Neural cell (in vitro differentiated cells): ENCODE data around the gene PCDH17. TPM values are rescaled to one million over a fixed set of nuclear protein-coding genes. Genes with fewer than 3 reads are reported as not detected.

ENCODE experiments used
- H2AFZ ChIP-seq: fragments of 200-600, 300-800 bp; sonication (generic), shearing (Covaris generic); 2 replicates; pipeline ENCODE4 v1.6.0; 2014; ENCODE audit warnings: low read depth, mild to moderate bottlenecking, antibody characterized with exemption, low read length, moderate library complexity
- H3F3A ChIP-seq: fragments of 200-600 bp; shearing (Covaris generic); 2 replicates; pipeline ENCODE4 v1.6.1; 2016; ENCODE audit warnings: mild to moderate bottlenecking, moderate library complexity, mixed read lengths, antibody characterized with exemption, low read length; ENCODE audit not compliant: insufficient read depth, poor library complexity, severe bottlenecking
- H3K27ac ChIP-seq: fragments of 200-600, 300-800 bp; sonication (generic), shearing (Covaris generic); 2 replicates; pipeline ENCODE4 v1.5.1; 2014; ENCODE audit warnings: mild to moderate bottlenecking, low read length, moderate library complexity
- H3K27me3 ChIP-seq: fragments of 300-800, 200-600 bp; sonication (generic), shearing (Covaris generic); 2 replicates; pipeline ENCODE4 v1.6.0; 2014; ENCODE audit warnings: mild to moderate bottlenecking, low read depth, low read length, moderate library complexity; ENCODE audit not compliant: insufficient read depth
- H3K36me3 ChIP-seq: fragments of 300-800, 200-600 bp; sonication (generic), shearing (Covaris generic); 2 replicates; pipeline ENCODE4 v1.5.1; 2014; ENCODE audit warnings: mild to moderate bottlenecking, antibody characterized with exemption, low read length, moderate library complexity; ENCODE audit not compliant: insufficient read depth
- H3K4me2 ChIP-seq: fragments of 300-800, 200-600 bp; sonication (generic), shearing (Covaris generic); 2 replicates; pipeline ENCODE4 v1.6.0; 2014; ENCODE audit warnings: mild to moderate bottlenecking, low read length
- H3K4me3 ChIP-seq: fragments of 300-800, 200-600 bp; sonication (generic), shearing (Covaris generic); 2 replicates; pipeline ENCODE4 v1.5.1; 2014; ENCODE audit warnings: mild to moderate bottlenecking, low read length, moderate library complexity
- H3K79me2 ChIP-seq: fragments of 200-600 bp; shearing (Covaris generic); replicated peaks from 2 replicates; pipeline ENCODE4 v1.6.0; 2014; ENCODE audit warnings: mild to moderate bottlenecking, low read length, moderate library complexity; ENCODE audit not compliant: insufficient read depth
- H3K9ac ChIP-seq: fragments of 300-800, 200-600 bp; sonication (generic), shearing (Covaris generic); 2 replicates; pipeline ENCODE4 v1.6.1; 2016; ENCODE audit warnings: mild to moderate bottlenecking, low read length, mixed read lengths
- H3K9me2 ChIP-seq: fragments of 200-600 bp; shearing (Covaris generic); 2 replicates; pipeline ENCODE4 v1.6.1; 2016; ENCODE audit warnings: mild to moderate bottlenecking, low read length, mixed read lengths; ENCODE audit not compliant: insufficient read depth
- H3K9me3 ChIP-seq: fragments of 200-600, 300-800 bp; sonication (generic), shearing (Covaris generic); 2 replicates; pipeline ENCODE4 v1.6.1; 2016; ENCODE audit warnings: mild to moderate bottlenecking, mixed run types, low read length, moderate library complexity, mixed read lengths
- H4K20me1 ChIP-seq: fragments of 200-600 bp; shearing (Covaris generic); 2 replicates; pipeline ENCODE4 v1.6.1; 2016; ENCODE audit warnings: mild to moderate bottlenecking, mixed run types; ENCODE audit not compliant: insufficient read depth
- EP300 ChIP-seq: fragments of 450-650 bp; conservative IDR thresholded peaks from 2 replicates; pipeline ENCODE4 v1.6.1; 2014; ENCODE audit warnings: antibody characterized with exemption, mild to moderate bottlenecking, moderate library complexity; ENCODE audit not compliant: poor library complexity, severe bottlenecking
- EZH2 ChIP-seq: fragments of 200-600, 300-800 bp; shearing (Covaris generic), sonication (generic); IDR thresholded peaks from 2 replicates; pipeline ENCODE4 v1.6.1; 2014; ENCODE audit warnings: antibody characterized with exemption, low read length, borderline replicate concordance, mild to moderate bottlenecking; ENCODE audit not compliant: insufficient read depth, poor library complexity, severe bottlenecking
- MXI1 ChIP-seq: fragments of 450-650 bp; conservative IDR thresholded peaks from 2 replicates; pipeline ENCODE4 v1.6.1; 2014; ENCODE audit warnings: antibody characterized with exemption, mild to moderate bottlenecking; ENCODE audit not compliant: poor library complexity, severe bottlenecking
- POLR2AphosphoS5 ChIP-seq: IDR thresholded peaks from 2 replicates; pipeline ENCODE4 v1.6.1; 2012
- RAD21 ChIP-seq: fragments of 450-650 bp; conservative IDR thresholded peaks from 2 replicates; pipeline ENCODE4 v1.6.1; 2014; ENCODE audit warnings: antibody characterized with exemption, mild to moderate bottlenecking, moderate library complexity
- REST ChIP-seq: IDR thresholded peaks from 2 replicates; pipeline ENCODE4 v1.6.1; 2012; ENCODE audit warnings: borderline replicate concordance
- SMC3 ChIP-seq: fragments of 450-650 bp; conservative IDR thresholded peaks from 2 replicates; pipeline ENCODE4 v1.6.1; 2014; ENCODE audit warnings: antibody characterized with exemption, mild to moderate bottlenecking, moderate library complexity; ENCODE audit not compliant: poor library complexity
- TAF1 ChIP-seq: IDR thresholded peaks from 2 replicates; pipeline ENCODE4 v1.6.1; 2012; ENCODE audit warnings: low read depth
- polyA plus RNA-seq: library from polyadenylated mRNA; depleted of rRNA; stranded (reverse); fragments of >200 nt; gene quantifications from 2 replicates; pipeline ENCODE4 v1.2.3, GENCODE V29; 2014
- TF ChIP-seq, protein P1 (sequence below): fragments of 450-650 bp; IDR thresholded peaks from 2 replicates; pipeline ENCODE4 v1.5.1; 2014; ENCODE audit warnings: antibody characterized with exemption, mild to moderate bottlenecking, moderate library complexity; ENCODE audit not compliant: poor library complexity, severe bottlenecking

The PCDH17 gene
- polyA plus RNA-seq, 1 donor from 2014 or later, result 6.5 TPM

DNA sequence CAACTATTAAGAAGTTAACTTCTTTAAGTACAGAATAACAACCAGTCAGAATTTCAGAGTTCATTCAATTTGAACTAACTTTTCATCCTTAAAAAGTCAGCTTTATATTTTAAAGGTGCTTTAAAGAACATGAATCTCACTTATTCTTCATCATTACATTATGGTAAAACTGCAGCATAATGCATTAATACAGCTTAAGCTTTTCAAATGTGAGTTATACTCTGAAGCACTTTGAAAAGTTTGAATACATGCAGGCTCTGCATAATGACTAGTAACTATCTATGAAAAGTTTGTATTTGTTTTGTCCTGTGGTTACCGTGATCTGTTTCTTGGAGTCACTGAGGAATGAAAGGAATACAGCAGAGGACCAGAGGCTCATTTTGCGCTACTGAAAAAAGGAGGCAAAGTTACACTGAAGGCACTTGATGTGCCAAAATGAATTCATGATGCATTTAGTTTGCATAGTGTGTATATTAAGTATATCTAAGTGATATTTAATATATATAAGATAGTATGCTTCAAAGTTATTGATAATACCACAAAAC lies 4.1 kb downstream of the PCDH17 start:
- Histone ChIP-seq H3K4me3 (peak overlapping the region; percentile 55), H2AFZ (no peak overlapping the region), H3K36me3 (no peaks in the 10 kb centered on the region), H3K9me2 (no peaks in the 10 kb centered on the region), H3F3A (no peaks in the 10 kb centered on the region), H3K9ac (no peak overlapping the region), H3K4me2 (peak overlapping the region; percentile 53), H3K27ac (no peak overlapping the region), H4K20me1 (no peaks in the 10 kb centered on the region), H3K79me2 (peaks cover 19% of the 10 kb centered on the region), H3K27me3 (peaks cover 8% of the 10 kb centered on the region), H3K9me3 (peaks cover 12% of the 10 kb centered on the region)
- TF ChIP-seq MXI1 (no peak), EZH2 (no peak), POLR2AphosphoS5 (no peak), RAD21 (no peak), SMC3 (no peak), TAF1 (no peak), REST (no peak), EP300 (no peak)
- TF ChIP-seq, protein P1, sequence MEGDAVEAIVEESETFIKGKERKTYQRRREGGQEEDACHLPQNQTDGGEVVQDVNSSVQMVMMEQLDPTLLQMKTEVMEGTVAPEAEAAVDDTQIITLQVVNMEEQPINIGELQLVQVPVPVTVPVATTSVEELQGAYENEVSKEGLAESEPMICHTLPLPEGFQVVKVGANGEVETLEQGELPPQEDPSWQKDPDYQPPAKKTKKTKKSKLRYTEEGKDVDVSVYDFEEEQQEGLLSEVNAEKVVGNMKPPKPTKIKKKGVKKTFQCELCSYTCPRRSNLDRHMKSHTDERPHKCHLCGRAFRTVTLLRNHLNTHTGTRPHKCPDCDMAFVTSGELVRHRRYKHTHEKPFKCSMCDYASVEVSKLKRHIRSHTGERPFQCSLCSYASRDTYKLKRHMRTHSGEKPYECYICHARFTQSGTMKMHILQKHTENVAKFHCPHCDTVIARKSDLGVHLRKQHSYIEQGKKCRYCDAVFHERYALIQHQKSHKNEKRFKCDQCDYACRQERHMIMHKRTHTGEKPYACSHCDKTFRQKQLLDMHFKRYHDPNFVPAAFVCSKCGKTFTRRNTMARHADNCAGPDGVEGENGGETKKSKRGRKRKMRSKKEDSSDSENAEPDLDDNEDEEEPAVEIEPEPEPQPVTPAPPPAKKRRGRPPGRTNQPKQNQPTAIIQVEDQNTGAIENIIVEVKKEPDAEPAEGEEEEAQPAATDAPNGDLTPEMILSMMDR, result no peak

GRCh38 chr13:57636816-57637215 lies 5.3 kb downstream of the PCDH17 start:
- H4K20me1 ChIP-seq, result no peaks in the 10 kb centered on the region
- H3K36me3 ChIP-seq, result no peaks in the 10 kb centered on the region
- H3F3A ChIP-seq, result no peaks in the 10 kb centered on the region
- no peak overlapping the region for H3K27ac ChIP-seq
- no peak overlapping the region for H3K9ac ChIP-seq
- peaks cover 8% of the 10 kb centered on the region for H3K27me3 ChIP-seq
- H3K9me3 ChIP-seq, result peaks cover 12% of the 10 kb centered on the region
- H2AFZ ChIP-seq, result no peak overlapping the region
- no peak for TF ChIP-seq MXI1
- no peak for TF ChIP-seq REST
- peak overlapping the region; percentile 55 for H3K4me3 ChIP-seq
- peaks cover 19% of the 10 kb centered on the region for H3K79me2 ChIP-seq
- no peaks in the 10 kb centered on the region for H3K9me2 ChIP-seq
- H3K4me2 ChIP-seq, result peak overlapping the region; percentile 53
